ENCODE data around the gene CREM. TPM values are rescaled to one million over a fixed set of nuclear protein-coding genes. Genes with fewer than 3 reads are reported as not detected.

The CREM gene
- total and polyA plus RNA-seq, 12 donors = 37.8 to 91.7 (median 57.6) TPM

- H3K4me1 ChIP-seq = no peaks in the 10 kb centered on the region
- no peak overlapping the region for H3K4me3 ChIP-seq
- no peak for TF ChIP-seq CTCF (IDR thresholded peaks at IDR 0.05)
- no peak for DNase-seq
- no peak for ATAC-seq
- H3K27me3 ChIP-seq = no peaks in the 10 kb centered on the region
- intact Hi-C loops (cut with DNase I) = loop anchor here in 4 of 10 donors (10.0 kb wide), 3 partner anchors 318 to 358 kb away; partner anchors contain the start of gene GJD4 (in 1 of the 4)
- H3K36me3 ChIP-seq = no peaks in the 10 kb centered on the region
- WGBS, 2 donors = 89 to 90% methylated on average over 8 of the region's 8 CpGs
- H3K27ac ChIP-seq = no peak overlapping the region
- H3K9me3 ChIP-seq = no peaks in the 10 kb centered on the region
Observed at GRCh38 chr10:35246770-35247343, 120.2 kb downstream of the CREM start.

- H3K27me3 ChIP-seq = no peaks in the 10 kb centered on the region
- no peak overlapping the region for H3K27ac ChIP-seq
- H3K4me1 ChIP-seq = no peaks in the 10 kb centered on the region
- intact Hi-C loops (cut with DNase I) = no loop called here
- no peak overlapping the region for H3K4me3 ChIP-seq
- WGBS, 2 donors = 90 to 92% methylated on average over 6 of the region's 6 CpGs
- DNase-seq (no peak), ATAC-seq (no peak)
- no peak for TF ChIP-seq CTCF (IDR thresholded peaks at IDR 0.05)
- H3K36me3 ChIP-seq = no peaks in the 10 kb centered on the region
- H3K9me3 ChIP-seq = peaks cover 0 to 7% (median 0%) of the 10 kb centered on the region in 11 donors
Observed at GRCh38 chr10:35251373-35252100, 124.9 kb downstream of the CREM start.

- no peak for ATAC-seq
- DNase-seq = no peak
- WGBS, 2 donors = 83 to 95% methylated on average over 3 of the region's 3 CpGs
- no peak for TF ChIP-seq CTCF (IDR thresholded peaks at IDR 0.05)
- H3K4me1 ChIP-seq = no peaks in the 10 kb centered on the region
- intact Hi-C loops (cut with DNase I) = no loop called here
- no peaks in the 10 kb centered on the region for H3K27me3 ChIP-seq
- no peaks in the 10 kb centered on the region for H3K36me3 ChIP-seq
- no peak overlapping the region for H3K27ac ChIP-seq
- no peak overlapping the region for H3K4me3 ChIP-seq
- peaks cover 0 to 27% (median 9%) of the 10 kb centered on the region in 11 donors for H3K9me3 ChIP-seq
Observed at GRCh38 chr10:35257057-35257983, 130.7 kb downstream of the CREM start.

GRCh38 chr10:35259769-35260397 is 133.2 kb downstream of the CREM start:
- Histone ChIP-seq H3K9me3 (peaks cover 0 to 27% (median 9%) of the 10 kb centered on the region in 11 donors), H3K4me3 (no peak overlapping the region), H3K36me3 (no peaks in the 10 kb centered on the region), H3K27ac (no peak overlapping the region), H3K27me3 (no peaks in the 10 kb centered on the region), H3K4me1 (no peaks in the 10 kb centered on the region)
- intact Hi-C loops (cut with DNase I) = no loop called here
- TF ChIP-seq CTCF (IDR thresholded peaks at IDR 0.05) = no peak
- no peak for ATAC-seq
- WGBS, 2 donors = 63 to 69% methylated on average over 3 of the region's 3 CpGs
- no peak for DNase-seq

Data from heart right ventricle (tissue), 16 donors.